ENCODE data around the gene ANAPC2.

ANAPC2 gene

GRCh38 chr9:137192859-137193258, 4.5 kb upstream of the ANAPC2 start:
- DNase-seq (ENCODE audit: low read depth in 2 of 2) = no peak

DNA sequence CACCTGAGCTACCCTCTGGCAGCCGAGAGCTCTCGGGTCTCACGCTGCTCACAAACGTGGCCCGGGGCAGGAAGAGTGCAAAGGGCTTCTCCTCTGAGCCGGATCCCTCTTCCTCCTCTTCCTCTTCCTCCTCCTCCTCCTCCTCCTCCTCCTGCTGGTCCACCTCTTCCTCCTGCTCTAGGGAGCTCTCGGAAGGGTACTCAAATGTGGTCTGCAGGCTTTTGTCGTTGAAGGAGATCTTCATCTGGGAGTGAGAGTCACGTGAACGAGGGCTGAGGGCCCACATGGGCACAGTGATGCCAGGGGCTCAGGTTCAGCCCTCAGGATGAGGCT, 4.1 kb upstream of the ANAPC2 start:
- no peak for DNase-seq (ENCODE audit: low read depth in 2 of 2)

GRCh38 chr9:137191691-137192447, 3.5 kb upstream of the ANAPC2 start:
- DNase-seq (ENCODE audit: low read depth in 2 of 2) = no peak

DNA sequence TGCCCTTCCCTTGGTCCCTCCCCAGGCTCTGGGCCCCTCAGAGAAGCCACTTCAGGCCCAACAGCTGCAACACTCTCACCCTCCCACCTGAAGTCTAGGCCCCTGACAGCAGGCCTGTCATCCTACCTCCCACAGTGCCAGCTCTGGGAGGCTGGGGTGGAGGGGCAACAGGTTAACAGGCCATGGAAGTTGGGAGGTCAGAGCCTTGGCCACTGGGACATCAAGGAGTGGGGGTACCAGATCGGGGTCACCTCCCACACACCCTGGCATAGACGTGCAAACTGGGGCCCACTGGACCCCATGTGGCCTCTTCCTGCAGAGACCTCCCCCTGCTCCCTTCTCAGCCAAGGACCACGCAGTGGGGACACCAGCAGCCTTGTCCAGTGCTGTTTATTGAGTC, 2.9 kb upstream of the ANAPC2 start:
- DNase-seq (ENCODE audit: low read depth in 2 of 2) = no peak

GRCh38 chr9:137190315-137190856, 2.0 kb upstream of the ANAPC2 start:
- DNase-seq (ENCODE audit: low read depth in 2 of 2) = no peak

GRCh38 chr9:137189297-137190295, 1.2 kb upstream of the ANAPC2 start:
- no peak for DNase-seq (ENCODE audit: low read depth in 2 of 2)

- no peak for DNase-seq (ENCODE audit: low read depth in 2 of 2)
Observed at GRCh38 chr9:137188086-137188489, 272 bp downstream of the ANAPC2 start.

- no peak for DNase-seq (ENCODE audit: low read depth in 2 of 2)
Observed at GRCh38 chr9:137187386-137187785, 974 bp downstream of the ANAPC2 start.

DNA sequence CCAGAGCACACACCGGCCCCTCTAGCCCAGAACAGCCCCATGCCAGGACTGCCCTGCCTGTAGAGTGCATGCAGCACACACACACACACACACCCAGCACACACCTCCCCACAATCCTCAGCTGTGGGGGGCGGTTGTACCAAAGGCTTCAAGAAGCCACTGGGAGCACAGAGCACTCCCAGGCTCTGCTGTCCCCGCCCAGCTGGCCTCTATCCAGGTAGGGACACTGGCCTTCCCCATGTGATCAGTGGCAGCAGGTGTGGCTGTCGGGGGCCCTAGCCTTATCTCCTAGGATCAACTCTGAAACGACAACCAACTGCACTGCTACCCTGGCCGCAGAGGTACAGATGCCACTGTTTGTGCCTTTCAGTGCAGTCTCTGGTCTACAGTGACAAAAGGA, 2.0 kb downstream of the ANAPC2 start:
- DNase-seq (ENCODE audit: low read depth in 2 of 2) = no peak

DNA sequence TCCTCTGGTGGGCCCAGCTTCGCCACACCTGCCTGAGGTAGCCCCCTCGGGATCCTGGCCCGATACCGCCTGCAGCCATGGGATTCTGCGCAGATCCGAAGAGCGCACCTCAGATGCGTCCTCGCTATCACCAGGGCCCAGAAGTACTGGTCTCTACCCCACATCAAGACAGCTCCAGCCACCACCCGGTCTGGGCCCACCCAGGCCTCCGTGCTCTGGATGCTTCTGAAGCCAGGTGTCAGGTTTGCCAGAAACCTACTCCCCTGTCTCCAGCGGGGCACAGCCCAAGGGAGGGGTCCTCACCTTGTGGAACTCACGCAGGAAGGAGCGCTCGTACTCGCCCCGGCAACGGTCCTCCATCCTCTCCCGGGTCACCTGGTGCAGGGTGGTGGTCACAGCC, 2.4 kb downstream of the ANAPC2 start:
- no peak for DNase-seq (ENCODE audit: low read depth in 2 of 2)

GRCh38 chr9:137184881-137185660, 3.3 kb downstream of the ANAPC2 start:
- DNase-seq (ENCODE audit: low read depth in 2 of 2) = no peak

DNA sequence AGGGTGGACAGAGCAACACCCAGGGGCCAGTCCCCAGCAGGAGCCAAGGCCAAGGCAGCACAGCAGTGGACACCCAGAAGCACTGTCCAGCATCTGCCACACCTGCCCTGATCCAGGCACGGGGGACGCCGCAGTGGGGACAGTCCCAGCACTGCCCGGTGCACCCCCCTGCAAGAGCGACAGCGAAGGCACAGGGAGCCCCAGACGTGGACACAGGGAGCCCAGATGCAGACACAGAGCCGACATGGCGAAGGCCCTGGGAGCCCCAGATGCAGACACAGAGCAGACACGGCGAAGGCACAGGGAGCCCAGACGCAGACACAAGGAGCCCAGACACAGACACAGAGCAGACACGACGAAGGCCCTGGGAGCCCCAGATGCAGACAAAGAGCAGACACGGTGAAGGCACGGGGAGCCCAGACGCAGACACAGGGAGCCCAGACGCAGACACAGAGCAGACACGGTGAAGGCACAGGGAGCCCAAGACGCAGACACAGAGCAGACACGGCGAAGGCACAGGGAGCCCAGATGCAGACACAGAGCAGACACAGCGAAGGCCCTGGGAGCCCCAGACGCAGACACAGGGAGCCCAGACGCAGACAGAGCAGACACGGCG, 4.3 kb downstream of the ANAPC2 start:
- DNase-seq (ENCODE audit: low read depth in 2 of 2) = no peak

DNA sequence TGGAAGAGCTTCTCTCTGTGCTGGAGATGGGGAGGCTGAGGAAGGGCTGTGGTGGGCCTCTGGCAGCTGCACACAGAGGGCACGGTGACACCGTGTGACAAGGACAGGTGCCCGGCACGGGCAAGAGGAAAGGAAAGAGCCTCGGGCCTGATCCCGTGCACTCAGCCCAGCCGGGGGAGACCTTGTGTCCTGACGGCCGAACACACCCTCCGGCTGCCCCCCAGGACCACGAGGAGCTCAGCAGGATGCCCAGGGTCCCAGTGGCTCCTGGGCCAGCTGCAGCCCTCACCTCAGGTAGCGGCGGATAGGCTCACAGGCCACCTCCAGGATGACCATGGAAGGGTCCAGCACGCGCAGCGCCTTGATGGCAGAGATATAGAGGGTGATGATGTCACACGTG, 5.5 kb downstream of the ANAPC2 start:
- DNase-seq (ENCODE audit: low read depth in 2 of 2) = no peak

DNA sequence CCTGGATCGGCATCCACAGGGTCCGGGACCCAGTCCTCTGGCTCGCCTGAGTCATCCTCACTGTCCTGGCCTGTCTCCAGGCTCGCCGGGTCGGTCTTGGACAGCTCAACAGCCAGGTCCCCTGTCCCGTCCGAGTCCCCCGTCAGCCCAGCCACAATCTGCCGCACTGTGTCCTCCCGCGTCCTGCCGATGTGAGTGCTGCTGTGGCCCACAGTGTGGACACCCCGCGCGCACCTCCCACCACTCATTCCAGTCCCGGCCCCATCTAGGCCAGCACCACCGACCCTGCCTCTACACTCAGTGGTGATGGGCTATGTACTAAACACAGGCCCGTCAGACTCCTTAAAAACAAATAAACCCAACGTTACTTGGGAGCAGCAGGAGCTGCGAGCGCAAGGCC, 6.7 kb downstream of the ANAPC2 start:
- no peak for DNase-seq (ENCODE audit: low read depth in 2 of 2)

DNA sequence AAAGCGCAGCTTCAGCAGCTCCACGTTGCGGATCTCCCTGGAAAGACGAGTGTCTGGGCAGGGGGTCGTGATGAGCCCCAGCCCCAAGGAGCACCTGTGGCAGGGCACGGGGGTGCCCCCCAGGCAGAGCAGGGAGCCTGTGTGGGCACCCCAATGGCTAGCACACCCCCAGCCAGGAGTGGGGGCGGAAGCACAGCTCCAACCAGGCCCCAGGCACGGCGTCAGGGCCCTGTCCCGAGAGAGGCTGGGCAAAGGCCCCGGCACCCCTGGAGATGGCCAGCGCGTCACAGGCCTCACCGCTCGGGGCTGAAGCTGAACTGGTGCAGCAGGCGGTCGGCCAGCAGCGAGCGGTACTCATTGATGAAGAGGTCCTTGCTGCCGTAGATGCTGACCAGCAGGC, 7.9 kb downstream of the ANAPC2 start:
- no peak for DNase-seq (ENCODE audit: low read depth in 2 of 2)

DNA sequence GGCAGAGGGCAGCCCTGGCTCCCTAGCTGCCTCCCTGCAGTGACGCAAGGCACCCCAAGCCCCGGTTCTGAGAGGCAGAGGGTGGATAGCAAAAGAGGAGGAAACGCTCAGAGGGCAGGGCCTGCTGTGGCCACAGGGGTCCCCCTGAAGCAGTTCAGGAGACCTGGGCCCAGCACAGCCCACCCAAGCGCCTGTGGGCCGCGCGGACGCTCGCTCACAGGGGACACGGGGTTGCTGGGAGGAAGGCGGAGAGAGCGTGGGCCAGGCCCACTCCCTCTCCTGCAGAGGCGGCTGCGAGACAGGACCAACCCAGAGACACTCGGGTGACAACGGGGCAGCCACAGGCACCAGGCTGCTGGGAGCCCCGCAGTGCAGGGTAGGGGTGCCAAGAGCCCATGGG, 8.6 kb downstream of the ANAPC2 start:
- no peak for DNase-seq (ENCODE audit: low read depth in 2 of 2)

GRCh38 chr9:137178939-137179630, 9.3 kb downstream of the ANAPC2 start:
- no peak for DNase-seq (ENCODE audit: low read depth in 2 of 2)

DNA sequence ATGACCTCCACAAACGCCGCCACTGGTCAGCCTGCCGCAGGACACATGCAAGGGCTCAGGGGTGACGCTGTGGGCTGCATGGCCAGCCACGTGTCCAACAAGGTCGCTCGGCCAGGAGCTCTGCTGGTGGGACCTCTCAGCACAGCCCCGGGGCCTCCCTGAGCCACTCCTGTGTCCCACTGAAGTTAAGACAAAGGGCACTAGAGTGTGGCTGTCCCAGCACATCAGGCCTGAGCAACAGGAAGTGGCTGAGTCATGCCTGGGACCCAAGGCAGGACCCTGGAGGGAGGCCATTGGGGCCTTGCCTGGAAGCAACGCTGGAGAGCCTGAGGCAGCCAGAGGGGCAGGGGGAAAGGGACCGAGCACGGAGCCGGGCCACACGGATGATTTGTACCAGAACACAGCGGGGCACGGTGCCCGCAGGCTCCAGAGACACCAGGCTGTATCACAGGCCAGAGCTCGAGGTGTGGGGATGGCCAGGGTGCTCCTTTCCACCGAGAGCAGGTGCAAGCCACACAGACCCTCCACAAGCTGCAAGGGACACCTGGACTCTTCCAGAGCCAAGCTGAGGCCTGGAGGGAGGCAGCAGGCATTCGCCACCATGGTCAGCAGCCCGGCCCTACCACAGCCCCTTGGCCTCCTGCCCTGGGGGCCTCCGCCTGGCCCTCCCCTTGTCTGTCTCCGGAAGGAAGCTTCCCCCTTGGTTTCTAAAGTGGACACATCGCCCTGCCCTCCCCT, 10.0 kb downstream of the ANAPC2 start:
- DNase-seq (ENCODE audit: low read depth in 2 of 2) = no peak

DNA sequence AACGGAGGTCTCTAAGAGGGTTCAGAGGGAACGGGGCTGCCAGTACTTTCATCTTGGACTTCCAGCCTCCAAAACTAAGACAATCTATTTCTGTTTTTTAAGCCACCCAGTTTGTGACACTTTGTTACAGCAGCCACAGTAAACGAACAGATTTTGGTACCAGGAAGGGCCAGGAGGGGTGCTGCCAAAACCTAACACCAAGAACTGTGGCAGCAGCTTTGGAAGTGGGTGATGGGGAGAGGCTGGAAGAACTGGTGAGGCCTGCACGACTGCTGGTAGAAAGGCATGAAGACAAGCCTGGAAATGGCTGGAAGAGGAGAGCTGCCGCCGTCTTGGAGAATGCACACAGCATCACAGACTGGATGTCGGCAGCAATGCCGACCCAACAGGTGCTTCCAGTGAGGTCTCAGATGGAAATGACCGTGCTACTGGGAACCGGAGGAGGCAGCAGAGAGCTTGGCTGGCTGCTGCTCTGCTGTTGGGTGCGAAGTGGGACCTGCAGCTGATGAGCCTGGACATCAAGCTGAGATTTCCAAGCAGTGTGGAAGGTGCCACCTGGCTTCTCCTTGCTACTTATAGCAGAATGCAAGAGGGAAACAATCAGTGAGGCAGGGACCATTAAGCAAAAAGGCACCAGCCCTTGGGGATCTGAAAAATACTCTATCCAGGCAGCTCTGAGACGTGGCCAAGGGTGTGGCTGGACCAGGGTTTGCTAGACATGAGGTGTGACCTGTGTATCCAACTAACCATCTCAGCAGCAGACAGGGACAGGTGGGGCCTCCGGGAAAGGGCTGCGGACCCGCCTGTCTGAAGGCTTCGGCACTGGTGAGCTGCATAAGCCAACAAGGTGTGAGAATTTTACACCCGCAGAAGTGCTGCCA, 11.8 kb downstream of the ANAPC2 start:
- no peak for DNase-seq (ENCODE audit: low read depth in 2 of 2)
